Measurements from ENCODE around the gene SLBP.

DNA sequence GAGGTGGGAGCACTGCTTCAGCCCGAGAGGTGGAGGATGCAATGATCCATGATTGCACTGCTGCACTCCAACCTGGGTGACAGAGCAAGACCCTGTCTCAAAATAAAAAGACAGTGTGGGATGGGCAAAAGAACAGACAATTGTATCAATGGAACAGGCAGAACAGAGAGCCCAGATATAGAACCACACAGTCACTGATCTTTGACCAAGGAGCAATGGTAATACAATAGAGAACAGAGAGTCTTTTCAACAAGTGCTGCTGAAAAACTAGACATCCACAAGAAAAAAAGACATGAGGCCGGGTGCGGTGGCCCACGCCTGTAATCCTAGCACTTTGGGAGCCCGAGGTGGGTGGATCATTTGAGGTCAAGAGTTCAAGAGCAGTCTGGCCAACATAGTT is 33.9 kb downstream of the SLBP start:
- TF ChIP-seq ELF4 (IDR thresholded peaks at IDR 0.05) (no peak), NFRKB (IDR thresholded peaks at IDR 0.05) (no peak), FOXK2 (IDR thresholded peaks at IDR 0.05) (no peak), FOXM1 (IDR thresholded peaks at IDR 0.05; ENCODE audit: borderline replicate concordance) (no peak)
